ENCODE measurements around the gene CELSR1.

The CELSR1 gene

GRCh38 chr22:46377525-46378425 lies 159.6 kb downstream of the CELSR1 start:
- WGBS, 2 experiments: 15 to 17% methylated on average over 27 of the region's 27 CpGs
- H3K4me3 ChIP-seq (ENCODE audit: insufficient read depth, low read depth, low read length): no peak overlapping the region

GRCh38 chr22:46376908-46377524 lies 160.4 kb downstream of the CELSR1 start:
- no peaks in the 10 kb centered on the region for H3K9me3 ChIP-seq (ENCODE audit: control insufficient read depth, low read length)
- H3K27me3 ChIP-seq (ENCODE audit: control insufficient read depth, insufficient read depth, low read length, poor library complexity, severe bottlenecking): no peaks in the 10 kb centered on the region
- H3K27ac ChIP-seq (ENCODE audit: insufficient read depth, low read depth, low read length, poor library complexity, severe bottlenecking): no peak overlapping the region
- 85 to 88% methylated on average over 19 of the region's 19 CpGs for WGBS, 2 experiments
- H3K36me3 ChIP-seq (ENCODE audit: control insufficient read depth, insufficient read depth, low read length): peaks cover 19% of the 10 kb centered on the region
- peaks cover 36% of the 10 kb centered on the region for H3K4me1 ChIP-seq (ENCODE audit: control insufficient read depth, insufficient read depth, low read length)
- H3K4me3 ChIP-seq (ENCODE audit: insufficient read depth, low read depth, low read length): no peak overlapping the region

More at GRCh38 chr22:46377525-46378425, 159.6 kb downstream of the CELSR1 start:
- no peaks in the 10 kb centered on the region for H3K27me3 ChIP-seq (ENCODE audit: control insufficient read depth, insufficient read depth, low read length, poor library complexity, severe bottlenecking)
- H3K36me3 ChIP-seq (ENCODE audit: control insufficient read depth, insufficient read depth, low read length): peaks cover 19% of the 10 kb centered on the region
- H3K27ac ChIP-seq (ENCODE audit: insufficient read depth, low read depth, low read length, poor library complexity, severe bottlenecking): peak overlapping the region; percentile 95
- H3K9me3 ChIP-seq (ENCODE audit: control insufficient read depth, low read length): no peaks in the 10 kb centered on the region
- peaks cover 36% of the 10 kb centered on the region for H3K4me1 ChIP-seq (ENCODE audit: control insufficient read depth, insufficient read depth, low read length)

GRCh38 chr22:46376111-46376510 lies 161.3 kb downstream of the CELSR1 start:
- 93 to 98% methylated on average over 3 of the region's 3 CpGs for WGBS, 2 experiments
- H3K4me1 ChIP-seq (ENCODE audit: control insufficient read depth, insufficient read depth, low read length): peaks cover 36% of the 10 kb centered on the region
- no peak overlapping the region for H3K4me3 ChIP-seq (ENCODE audit: insufficient read depth, low read depth, low read length)
- H3K27me3 ChIP-seq (ENCODE audit: control insufficient read depth, insufficient read depth, low read length, poor library complexity, severe bottlenecking): no peaks in the 10 kb centered on the region
- peaks cover 19% of the 10 kb centered on the region for H3K36me3 ChIP-seq (ENCODE audit: control insufficient read depth, insufficient read depth, low read length)
- H3K9me3 ChIP-seq (ENCODE audit: control insufficient read depth, low read length): no peaks in the 10 kb centered on the region
- no peak overlapping the region for H3K27ac ChIP-seq (ENCODE audit: insufficient read depth, low read depth, low read length, poor library complexity, severe bottlenecking)

GRCh38 chr22:46374663-46375474 lies 162.6 kb downstream of the CELSR1 start:
- Histone ChIP-seq H3K9me3 (ENCODE audit: control insufficient read depth, low read length) (no peaks in the 10 kb centered on the region), H3K4me1 (ENCODE audit: control insufficient read depth, insufficient read depth, low read length) (peaks cover 31% of the 10 kb centered on the region), H3K27ac (ENCODE audit: insufficient read depth, low read depth, low read length, poor library complexity, severe bottlenecking) (no peak overlapping the region), H3K36me3 (ENCODE audit: control insufficient read depth, insufficient read depth, low read length) (peaks cover 19% of the 10 kb centered on the region), H3K4me3 (ENCODE audit: insufficient read depth, low read depth, low read length) (no peak overlapping the region), H3K27me3 (ENCODE audit: control insufficient read depth, insufficient read depth, low read length, poor library complexity, severe bottlenecking) (no peaks in the 10 kb centered on the region)
- 95% methylated on average over 38 of the region's 38 CpGs for WGBS, 2 experiments

- H3K36me3 ChIP-seq (ENCODE audit: control insufficient read depth, insufficient read depth, low read length): peaks cover 19% of the 10 kb centered on the region
- H3K27ac ChIP-seq (ENCODE audit: insufficient read depth, low read depth, low read length, poor library complexity, severe bottlenecking): no peak overlapping the region
- WGBS, 2 experiments: 94% methylated on average over 31 of the region's 31 CpGs
- no peak overlapping the region for H3K4me3 ChIP-seq (ENCODE audit: insufficient read depth, low read depth, low read length)
- no peaks in the 10 kb centered on the region for H3K9me3 ChIP-seq (ENCODE audit: control insufficient read depth, low read length)
- no peaks in the 10 kb centered on the region for H3K27me3 ChIP-seq (ENCODE audit: control insufficient read depth, insufficient read depth, low read length, poor library complexity, severe bottlenecking)
- H3K4me1 ChIP-seq (ENCODE audit: control insufficient read depth, insufficient read depth, low read length): peaks cover 24% of the 10 kb centered on the region
These were observed 163.3 kb downstream of the CELSR1 start for GRCh38 chr22:46373921-46374662.

GRCh38 chr22:46373159-46373558 lies 164.3 kb downstream of the CELSR1 start:
- H3K27ac ChIP-seq (ENCODE audit: insufficient read depth, low read depth, low read length, poor library complexity, severe bottlenecking): no peak overlapping the region
- no peak overlapping the region for H3K4me3 ChIP-seq (ENCODE audit: insufficient read depth, low read depth, low read length)
- 91 to 92% methylated on average over 8 of the region's 8 CpGs for WGBS, 2 experiments
- no peaks in the 10 kb centered on the region for H3K27me3 ChIP-seq (ENCODE audit: control insufficient read depth, insufficient read depth, low read length, poor library complexity, severe bottlenecking)
- H3K36me3 ChIP-seq (ENCODE audit: control insufficient read depth, insufficient read depth, low read length): peaks cover 19% of the 10 kb centered on the region
- H3K9me3 ChIP-seq (ENCODE audit: control insufficient read depth, low read length): no peaks in the 10 kb centered on the region
- H3K4me1 ChIP-seq (ENCODE audit: control insufficient read depth, insufficient read depth, low read length): peaks cover 14% of the 10 kb centered on the region

GRCh38 chr22:46372686-46373085 lies 164.7 kb downstream of the CELSR1 start:
- peaks cover 19% of the 10 kb centered on the region for H3K36me3 ChIP-seq (ENCODE audit: control insufficient read depth, insufficient read depth, low read length)
- H3K27ac ChIP-seq (ENCODE audit: insufficient read depth, low read depth, low read length, poor library complexity, severe bottlenecking): no peak overlapping the region
- no peaks in the 10 kb centered on the region for H3K27me3 ChIP-seq (ENCODE audit: control insufficient read depth, insufficient read depth, low read length, poor library complexity, severe bottlenecking)
- WGBS, 2 experiments: 95 to 96% methylated on average over 18 of the region's 18 CpGs
- no peak overlapping the region for H3K4me3 ChIP-seq (ENCODE audit: insufficient read depth, low read depth, low read length)
- H3K4me1 ChIP-seq (ENCODE audit: control insufficient read depth, insufficient read depth, low read length): peaks cover 10% of the 10 kb centered on the region
- H3K9me3 ChIP-seq (ENCODE audit: control insufficient read depth, low read length): no peaks in the 10 kb centered on the region

GRCh38 chr22:46371623-46372226 lies 165.7 kb downstream of the CELSR1 start:
- no peak overlapping the region for H3K4me3 ChIP-seq (ENCODE audit: insufficient read depth, low read depth, low read length)
- 88 to 92% methylated on average over 2 of the region's 2 CpGs for WGBS, 2 experiments
- H3K9me3 ChIP-seq (ENCODE audit: control insufficient read depth, low read length): no peaks in the 10 kb centered on the region
- no peak overlapping the region for H3K27ac ChIP-seq (ENCODE audit: insufficient read depth, low read depth, low read length, poor library complexity, severe bottlenecking)
- peaks cover 16% of the 10 kb centered on the region for H3K36me3 ChIP-seq (ENCODE audit: control insufficient read depth, insufficient read depth, low read length)
- H3K4me1 ChIP-seq (ENCODE audit: control insufficient read depth, insufficient read depth, low read length): peaks cover under 1% of the 10 kb centered on the region
- no peaks in the 10 kb centered on the region for H3K27me3 ChIP-seq (ENCODE audit: control insufficient read depth, insufficient read depth, low read length, poor library complexity, severe bottlenecking)

- no peaks in the 10 kb centered on the region for H3K9me3 ChIP-seq (ENCODE audit: control insufficient read depth, low read length)
- WGBS, 2 experiments: 93 to 94% methylated on average over 15 of the region's 15 CpGs
- no peak overlapping the region for H3K27ac ChIP-seq (ENCODE audit: insufficient read depth, low read depth, low read length, poor library complexity, severe bottlenecking)
- H3K4me3 ChIP-seq (ENCODE audit: insufficient read depth, low read depth, low read length): no peak overlapping the region
- H3K36me3 ChIP-seq (ENCODE audit: control insufficient read depth, insufficient read depth, low read length): peaks cover 6% of the 10 kb centered on the region
- H3K4me1 ChIP-seq (ENCODE audit: control insufficient read depth, insufficient read depth, low read length): no peaks in the 10 kb centered on the region
- H3K27me3 ChIP-seq (ENCODE audit: control insufficient read depth, insufficient read depth, low read length, poor library complexity, severe bottlenecking): no peaks in the 10 kb centered on the region
These were observed 166.7 kb downstream of the CELSR1 start for GRCh38 chr22:46370584-46371291.
